NCI-H526 treated with DMSO at 0.1 percent for 48 hours (cell line): ENCODE measurements around the gene NXPH3.
"Not testable (repeated sequence)": the region's sequence is repeated elsewhere in the genome, so short reads cannot be mapped to it uniquely, and the experiment has no call there.

Experiments used
- DNase-seq: peaks from one replicate; lab custom pipeline; 2025; lab: John Stamatoyannopoulos, UW

Gene NXPH3

DNA sequence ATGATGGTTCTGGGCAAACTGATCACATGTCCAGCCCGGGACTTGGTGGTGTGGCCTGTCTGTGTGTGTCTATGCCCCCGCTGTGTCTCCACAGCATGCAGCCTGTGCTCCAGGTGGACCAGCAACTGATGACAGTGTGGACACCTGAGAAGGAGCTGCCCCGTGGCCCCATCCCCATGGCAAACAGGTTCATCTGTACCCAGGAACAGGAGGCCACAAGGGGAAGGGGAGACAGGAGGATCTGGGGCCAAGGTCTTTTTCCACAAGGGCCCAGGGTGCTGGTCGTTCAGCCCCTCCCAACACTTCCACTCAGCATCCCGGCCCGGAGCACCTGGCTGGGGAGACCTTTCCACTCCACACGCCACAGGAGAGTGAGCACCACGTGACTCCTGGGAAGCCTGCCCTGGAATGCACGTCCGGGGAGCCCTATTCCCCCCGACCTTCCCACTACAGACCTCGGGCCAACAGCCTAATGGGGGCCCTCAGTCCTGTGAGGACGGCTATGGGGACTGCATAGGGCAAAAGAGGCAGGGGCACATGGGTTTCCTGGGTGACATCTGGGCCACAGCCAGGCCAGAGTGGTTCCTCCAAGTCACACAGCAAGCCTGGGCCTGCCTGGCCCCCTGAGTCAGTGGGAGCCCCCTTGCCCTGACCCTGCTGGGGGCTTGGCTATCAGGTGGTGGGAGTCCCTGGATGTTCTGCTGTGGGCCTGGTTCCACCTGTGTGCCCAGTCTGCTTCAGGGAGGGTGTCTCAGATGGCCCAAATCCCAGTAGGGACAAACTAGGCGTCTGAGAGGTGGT lies 20.8 kb upstream of the NXPH3 start:
- DNase-seq = no peak

DNA sequence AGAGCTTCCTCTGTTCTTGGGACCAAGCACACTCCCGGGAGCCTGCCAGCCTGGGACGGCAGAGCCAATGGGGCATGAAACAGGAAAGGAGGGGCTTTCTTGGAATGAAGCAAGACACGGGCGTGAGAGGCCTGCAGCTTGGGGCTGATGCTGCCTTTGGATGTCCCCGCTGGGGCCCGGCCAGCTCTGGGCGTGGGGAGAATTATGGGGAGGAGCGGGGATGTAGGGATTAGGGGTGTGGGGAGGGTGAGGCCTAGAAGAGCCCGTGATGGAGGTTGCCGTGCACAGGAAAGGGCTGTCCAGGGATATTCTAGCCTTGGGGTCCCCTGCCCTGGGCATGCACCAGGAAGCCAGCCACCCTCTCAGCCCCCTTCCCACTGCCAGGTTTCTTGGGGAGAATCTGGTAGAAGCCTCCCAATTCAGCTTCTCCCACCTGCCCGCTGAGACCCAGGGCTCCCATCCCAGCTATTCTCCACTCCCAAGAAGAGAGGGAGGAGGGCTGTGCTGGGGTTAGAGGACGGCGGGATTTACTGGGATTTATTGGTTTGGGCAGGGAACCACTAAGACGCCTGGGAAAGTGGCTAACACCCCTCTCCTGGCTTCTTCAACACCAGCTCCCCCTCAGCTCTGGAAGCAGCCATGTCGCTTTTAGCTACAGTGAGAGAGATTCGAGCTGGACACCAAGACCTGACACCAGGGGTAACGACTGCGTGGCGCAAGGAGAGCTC lies 20.0 kb upstream of the NXPH3 start:
- DNase-seq = no peak

DNA sequence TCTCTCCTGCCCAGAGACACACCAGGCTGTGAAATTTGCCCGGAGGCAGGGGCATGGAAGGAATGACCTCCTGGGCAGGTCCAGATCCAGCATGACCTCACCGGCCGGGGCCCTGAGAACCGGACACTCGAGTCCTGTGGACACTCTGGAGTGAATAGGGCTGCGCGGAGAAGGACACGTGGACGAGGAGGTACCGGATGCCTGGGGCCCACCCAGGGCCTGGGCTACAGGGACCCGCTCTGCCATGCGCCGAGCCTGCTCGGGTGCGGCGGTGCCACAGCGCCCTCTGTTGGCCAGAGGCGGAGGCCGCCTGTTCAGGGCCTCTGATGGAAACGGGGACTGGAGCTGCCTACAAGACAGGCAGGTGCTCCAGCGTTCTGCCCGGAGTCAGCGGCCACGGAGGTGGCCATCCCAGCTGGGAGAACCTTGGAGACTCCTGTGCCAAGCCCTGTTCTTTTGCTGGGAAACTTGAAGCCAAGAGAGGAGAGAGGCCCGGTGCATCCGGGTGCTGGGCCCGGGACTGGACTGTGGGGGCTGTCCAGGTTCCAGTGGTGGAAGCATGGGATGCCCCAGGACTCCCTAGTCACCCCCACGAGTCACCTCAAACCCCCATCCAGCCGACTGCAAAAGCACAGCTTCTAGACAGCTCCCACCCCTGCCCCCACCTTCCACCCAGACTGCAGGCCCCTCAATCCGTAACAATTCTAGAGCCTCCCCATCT lies 19.3 kb upstream of the NXPH3 start:
- DNase-seq = peak; percentile 69

DNA sequence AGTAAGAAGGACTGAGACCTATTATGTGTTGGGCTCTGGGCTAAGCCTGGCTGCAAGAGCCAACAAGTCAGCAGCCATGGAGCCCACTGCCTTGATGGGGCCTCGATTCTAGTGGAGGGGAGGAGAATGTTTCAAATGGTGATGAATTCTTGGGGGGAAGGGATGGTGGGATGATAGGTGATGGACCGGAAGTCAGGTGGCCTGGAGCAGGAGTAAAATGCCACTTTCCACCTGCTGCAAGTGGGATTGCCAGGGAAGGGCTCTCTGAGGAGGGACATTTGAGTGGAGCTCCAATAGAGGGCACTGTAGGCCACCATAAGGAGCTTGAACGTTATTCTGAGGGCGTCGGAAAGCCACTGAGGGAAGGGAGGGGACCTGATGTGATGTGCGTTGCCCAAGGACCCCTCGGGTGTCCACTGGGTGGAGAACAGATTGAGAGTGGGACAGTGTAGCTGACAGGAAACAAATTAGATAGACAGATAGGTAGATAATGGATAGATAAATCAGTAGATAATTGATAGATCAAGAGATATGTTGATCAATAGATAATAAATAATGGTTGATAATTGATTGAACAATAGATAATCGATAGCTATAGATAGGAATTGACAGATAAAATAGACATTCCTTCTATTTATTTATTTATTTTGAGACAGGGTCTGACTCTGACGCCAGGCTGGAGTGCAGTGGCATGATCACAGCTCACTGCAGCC lies 18.2 kb upstream of the NXPH3 start:
- DNase-seq = peak; percentile 49

DNA sequence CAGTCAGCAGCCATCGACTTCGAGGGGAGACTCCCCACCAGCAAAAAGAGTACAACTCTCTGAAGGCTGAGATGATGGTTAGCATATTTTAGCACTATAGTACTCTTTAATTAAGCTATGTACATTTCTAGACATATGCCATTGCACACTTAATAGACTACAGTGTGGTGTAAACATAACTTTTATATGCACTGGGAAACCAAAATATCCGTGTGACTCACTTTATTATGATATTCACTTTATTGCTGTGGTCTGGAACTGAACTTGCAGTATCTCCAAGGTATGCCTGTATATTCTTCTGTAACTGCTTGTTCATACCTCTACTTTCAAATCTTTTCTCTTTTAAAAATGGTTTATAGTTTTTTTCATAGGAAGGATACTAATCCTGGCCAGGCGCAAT lies 11.0 kb upstream of the NXPH3 start:
- no peak for DNase-seq

DNA sequence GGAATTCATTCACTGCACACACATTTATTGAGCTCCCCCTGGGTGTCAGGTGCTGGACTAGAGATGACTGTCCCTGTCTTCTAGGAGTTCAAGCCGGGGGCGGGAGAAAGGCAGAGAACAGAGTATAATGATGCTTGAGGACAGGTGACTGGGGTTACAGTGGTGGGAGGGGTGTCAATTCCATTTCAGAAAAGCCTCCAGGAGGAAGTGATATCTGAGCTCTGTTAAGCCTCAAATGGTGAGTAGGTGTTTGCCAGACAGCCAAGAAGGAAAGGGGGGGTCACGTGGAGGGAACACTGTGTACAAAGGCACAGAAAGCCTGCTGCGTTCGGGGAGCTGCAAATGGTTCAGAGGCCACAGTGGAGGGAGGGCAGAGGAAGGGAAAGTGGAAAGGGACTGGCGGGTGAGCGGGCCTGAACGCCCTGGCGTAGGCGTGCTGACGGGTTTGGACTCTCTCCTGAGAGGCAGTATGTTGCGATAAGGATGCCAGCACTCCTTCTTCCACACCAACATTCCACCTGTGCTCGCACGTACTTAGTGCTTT lies 9.7 kb upstream of the NXPH3 start:
- no peak for DNase-seq

DNA sequence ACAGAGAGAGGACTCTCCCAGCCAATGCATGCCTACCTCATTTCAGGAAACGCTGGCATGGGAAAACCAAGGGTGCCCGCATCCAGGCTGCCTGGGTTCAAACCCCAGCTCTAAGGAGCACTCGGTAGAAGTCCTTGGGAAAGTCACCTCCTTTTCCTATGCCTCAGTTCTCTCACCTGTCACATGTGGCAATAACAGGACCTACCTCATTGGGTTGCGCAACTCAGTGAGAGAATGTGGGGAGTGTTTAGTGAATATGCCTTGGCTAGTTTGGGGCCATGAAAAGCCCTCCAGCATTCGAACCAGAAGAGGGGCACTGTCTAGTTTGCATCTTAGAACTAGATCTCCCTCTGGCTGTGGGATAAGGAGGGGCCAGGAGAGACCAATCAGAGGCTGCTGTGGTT lies 9.0 kb upstream of the NXPH3 start:
- DNase-seq = no peak

DNA sequence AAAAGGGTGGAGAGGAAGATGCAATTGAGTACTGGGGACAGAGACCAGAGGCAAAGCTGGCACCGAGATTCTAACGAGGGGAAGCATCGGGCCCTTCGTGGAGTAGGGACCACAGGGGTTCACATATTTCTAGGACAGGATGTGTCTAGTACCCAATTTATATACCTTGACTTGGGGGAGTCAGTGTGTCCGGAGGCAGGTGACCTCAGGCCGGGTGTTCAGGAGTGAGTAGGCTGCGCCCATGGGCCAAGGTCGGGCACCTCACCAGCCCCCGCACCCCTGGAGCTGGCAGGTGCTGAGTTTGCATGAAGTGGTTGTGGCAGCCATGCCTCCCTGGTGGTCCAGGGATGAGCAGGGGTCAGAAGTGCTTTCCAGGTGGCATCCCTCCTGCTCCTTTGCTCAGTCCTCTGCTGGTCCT lies 8.6 kb upstream of the NXPH3 start:
- no peak for DNase-seq

DNA sequence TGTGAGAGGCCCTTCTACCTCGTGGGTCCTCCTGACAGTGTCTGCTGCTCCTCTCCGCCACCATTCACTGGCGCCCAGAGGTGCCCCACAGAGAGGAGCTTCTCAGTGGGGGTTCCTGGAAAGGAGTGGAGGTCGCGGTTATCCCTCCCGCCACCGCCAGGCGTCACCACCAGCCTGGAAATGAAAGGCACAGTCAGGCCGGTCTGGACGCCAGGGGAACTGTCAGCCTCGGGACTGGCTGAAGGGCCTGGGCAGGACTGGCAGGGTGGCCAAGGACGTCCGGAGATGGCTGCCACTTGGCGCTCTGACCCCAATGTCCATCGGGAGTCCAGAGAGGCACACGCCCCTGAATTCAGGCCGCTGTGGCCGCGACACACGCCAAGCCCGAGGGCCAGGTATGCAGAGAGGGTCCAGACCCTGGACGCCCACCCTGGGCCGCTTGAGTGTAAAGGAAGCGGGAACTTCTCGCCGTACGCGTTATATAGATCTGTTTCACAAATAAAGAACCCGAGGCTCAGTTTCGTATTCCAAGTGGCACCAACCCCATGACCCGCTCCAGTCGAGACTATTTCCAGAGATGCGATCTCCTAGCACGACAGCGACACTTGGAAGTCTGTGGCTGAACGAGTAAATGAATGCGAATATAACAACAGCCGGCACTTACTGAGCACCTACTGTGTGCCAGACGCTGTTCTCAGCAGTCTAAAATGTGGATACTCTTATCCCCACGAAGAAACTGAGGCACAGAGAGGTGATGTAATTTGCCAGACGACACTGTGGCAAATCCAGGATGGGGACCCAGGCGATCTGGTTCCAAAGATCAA lies 7.6 kb upstream of the NXPH3 start:
- DNase-seq = peak; percentile 69

DNA sequence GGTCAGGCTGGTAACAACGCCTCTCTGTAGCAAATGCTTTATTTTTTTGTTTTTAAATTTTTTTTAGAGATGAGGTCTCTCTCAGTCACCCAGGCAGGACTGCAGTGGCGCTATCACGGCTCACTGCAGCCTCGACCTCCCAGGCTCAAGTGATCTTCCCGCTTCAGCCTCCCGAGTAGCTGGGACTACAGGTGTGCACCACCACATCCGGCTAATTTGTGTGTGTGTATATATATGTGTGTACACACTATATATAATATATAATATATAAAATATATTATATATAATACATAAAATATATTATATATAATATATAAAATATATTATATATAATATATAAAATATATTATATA lies 7.0 kb upstream of the NXPH3 start:
- DNase-seq = not testable (repeated sequence)

DNA sequence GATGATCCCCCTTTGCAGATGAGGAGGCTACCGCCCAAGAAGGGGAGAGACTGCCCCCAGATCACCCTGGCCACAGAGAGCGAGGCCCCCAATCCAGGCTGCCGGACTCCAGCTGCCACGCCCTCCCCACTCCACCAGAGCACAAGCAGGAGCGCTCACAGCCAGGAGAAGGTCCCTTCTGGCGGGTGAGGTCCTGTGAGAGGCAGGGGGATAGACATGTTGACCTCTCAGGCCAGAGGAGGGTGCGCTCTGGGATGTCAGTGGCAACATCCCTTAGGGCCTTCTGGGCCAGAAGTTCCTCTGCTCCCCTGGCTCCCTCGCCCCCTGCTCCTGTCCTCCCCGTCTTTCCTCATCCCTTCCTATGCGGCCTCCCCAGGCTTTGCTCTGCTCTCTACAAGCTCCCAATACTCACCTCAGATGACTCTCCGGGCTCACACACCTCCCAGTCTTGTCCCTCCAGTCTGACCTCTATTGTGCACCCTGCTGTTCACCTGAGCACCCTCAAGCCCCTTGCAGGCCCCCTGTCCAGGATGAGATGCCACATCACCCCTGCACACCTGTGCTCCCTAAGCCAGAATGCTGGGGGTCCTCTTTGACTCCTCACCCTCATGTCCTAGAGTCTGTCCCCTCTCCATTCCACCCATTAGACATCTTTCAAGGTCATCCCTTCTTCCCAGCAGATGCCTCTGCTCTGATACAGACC lies 5.0 kb upstream of the NXPH3 start:
- DNase-seq = no peak

DNA sequence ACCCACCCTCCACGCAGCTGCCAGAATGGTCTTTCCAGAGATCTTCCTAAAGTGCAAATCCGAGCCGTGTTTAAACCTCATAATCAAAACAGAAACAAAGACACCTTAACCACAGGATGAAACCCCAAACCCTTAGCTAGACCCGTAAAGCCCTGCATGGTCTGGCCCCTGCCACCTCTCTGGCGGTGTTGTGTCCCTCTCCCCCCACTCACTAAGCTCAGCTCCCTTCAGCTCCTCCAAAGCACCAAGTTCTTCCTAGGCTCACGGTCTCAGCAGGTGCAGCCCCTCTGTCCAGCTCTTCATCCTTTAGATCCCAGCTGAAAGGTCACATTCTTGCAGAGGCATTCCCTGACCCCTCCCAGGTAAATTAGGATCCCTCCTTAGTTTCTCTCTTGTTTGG lies 4.4 kb upstream of the NXPH3 start:
- DNase-seq = no peak

DNA sequence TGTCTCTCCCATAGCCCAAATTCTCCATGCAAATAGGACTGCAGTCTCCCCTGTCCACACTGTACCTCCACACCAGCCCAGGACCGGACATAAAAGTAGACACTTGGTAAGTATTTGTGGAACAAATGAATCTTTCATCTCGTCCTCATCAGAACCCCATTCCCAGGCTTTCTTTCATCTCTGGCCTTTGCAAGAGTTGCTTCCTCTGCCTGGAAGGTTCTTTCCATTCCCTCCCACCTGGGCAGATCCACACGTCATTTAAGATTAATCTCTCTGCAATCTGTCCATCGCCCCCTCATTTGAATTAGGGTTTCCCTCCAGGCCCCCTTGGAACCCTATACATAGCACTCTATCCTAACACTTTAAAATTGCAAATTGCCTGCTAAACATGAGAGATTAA lies 3.9 kb upstream of the NXPH3 start:
- no peak for DNase-seq

DNA sequence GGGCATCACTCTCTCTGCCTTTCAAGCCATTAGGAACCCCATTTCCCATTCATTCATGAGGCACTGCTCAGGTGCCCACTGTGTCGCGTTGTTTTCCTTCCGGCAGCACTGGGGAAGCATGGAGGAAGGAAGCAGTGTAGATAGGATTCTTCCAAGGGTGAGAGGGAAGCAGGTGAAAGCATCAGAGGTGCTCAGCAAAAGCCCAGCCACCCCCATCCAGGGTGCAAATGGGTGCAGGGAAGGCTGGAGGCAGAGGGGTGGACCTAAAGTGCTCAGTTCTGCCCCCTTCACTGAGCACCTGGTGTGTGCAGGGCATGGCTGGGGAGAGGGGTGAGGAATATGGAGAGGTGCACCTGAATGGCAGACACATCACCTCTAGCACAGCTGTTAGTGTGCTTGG lies 3.4 kb upstream of the NXPH3 start:
- no peak for DNase-seq

DNA sequence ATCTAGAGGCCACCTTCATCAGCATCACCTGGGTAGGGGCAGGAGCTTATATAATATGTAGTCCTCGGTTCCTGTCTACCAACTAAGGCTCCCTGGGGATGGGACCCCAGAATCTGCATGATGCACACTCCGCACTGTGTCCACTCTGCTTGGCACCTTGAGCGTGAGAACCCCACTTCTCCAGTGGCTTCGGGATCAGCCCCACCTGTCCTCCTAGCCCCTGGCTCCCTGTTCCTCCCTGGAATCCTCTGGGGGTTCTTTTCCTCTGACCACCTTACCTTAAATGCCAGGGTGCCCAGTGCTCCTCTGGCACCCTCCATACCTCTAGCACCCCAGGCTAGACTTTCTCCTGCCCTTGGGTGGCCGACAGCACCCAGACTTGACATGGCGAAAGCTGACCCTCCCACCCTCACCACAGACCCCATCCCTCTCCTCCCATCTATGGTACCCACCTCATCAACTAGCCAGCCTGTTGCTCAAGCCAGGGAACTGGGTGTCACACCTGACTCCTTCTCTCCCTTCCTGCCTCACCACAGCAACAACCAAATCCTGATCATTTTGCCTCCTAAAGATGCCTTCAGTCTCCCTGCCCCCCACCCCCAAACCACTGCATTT lies 2.8 kb upstream of the NXPH3 start:
- DNase-seq = no peak

DNA sequence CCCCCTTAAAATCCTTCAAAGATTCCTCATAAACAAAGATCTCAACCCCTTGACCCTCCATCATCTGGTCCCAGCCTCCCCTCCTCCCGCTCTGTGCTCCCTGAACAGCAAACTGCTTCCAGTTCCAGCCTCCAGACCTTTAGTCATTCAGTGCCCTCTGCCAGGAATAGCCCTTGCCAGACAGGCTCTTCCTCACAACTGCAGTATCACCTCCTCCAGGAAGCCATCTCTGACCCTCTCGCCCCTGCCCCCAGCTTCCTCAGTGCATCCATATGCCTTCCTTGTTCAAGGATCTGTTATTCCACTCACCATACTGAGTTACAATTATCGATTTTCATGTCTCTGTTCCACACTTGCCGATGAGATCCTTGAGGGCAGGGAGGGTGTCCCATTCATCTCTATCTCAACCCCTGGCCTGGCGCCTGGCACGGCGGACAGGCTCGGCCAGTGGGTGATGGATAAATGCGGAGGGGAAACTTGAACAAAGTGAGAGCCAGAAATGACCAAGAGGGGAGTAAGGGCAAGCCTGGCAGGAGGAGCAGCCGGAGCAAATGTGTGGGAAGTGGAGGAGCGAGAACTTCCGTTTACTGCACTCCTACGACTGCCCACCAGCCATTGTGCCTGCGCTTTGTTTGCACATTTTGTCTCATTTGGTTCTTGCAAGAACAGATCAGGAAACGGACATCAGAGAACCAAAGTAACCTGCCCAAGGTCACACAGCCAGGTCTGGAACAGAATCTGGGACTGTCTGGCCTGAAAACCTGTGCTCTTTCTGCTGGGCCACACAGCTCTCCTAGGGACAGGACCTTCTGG lies 2.0 kb upstream of the NXPH3 start:
- no peak for DNase-seq

DNA sequence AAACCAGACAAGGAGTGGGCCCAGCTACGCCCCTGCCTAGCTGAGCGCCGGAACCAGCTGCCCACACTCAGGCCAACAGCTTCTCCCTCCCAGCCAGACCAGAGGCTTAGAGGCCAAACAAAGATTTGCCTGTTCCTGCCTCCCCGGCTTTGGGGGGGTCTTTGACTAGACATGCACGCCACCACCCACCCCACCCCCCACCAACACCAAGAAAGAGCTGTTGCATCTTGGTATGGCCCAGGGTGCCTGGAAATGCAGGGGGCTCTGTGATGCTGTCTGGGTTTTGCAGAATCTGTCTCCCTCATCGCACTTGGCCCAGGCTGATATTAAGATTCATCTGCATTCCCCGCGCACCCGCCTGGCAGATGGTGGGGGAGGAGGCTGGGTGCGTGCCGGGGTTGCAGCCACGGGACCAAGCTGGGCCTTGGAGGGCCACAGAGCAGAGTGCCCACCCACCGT lies 1.3 kb upstream of the NXPH3 start:
- no peak for DNase-seq

DNA sequence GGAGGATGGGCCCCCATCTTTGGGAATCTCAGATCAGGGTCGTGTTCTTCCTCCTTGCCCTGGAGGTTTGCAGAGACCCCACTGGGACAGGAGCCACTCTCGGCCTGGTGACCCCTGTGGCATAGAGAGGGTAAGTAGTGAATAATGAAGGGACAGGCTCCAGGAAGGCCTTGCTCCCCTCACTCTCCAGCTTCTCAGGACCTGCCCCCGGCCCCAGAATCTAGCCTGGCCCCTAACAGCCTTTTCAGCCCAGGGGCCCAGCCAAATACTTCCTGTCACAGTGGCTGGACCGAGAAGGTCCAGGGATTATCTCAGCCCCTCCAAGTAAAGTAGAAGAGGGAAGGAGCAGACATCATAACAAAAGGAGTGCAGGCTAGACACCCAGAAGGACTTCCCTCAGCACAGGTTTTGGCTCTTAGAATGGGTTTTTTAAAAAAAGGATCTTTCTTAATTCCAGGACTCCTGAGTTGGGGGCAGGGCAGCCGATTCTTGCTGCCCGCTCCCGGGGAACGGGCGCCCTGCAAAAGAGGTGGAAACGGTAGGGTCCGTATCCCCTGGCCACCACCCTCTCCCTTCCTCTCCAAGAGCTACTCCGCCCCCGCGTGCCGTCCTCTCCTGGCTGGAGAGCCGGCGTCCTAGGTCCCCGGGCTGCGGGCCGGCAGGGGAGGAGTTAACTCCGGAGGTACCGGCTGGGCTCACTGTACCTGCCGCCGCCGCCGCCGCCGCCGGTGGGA lies 559 bp upstream of the NXPH3 start:
- DNase-seq = peak; percentile 62
